Adrenal gland (tissue), 12 donors: Measurements from ENCODE around the gene CACNG5. TPM values are rescaled to one million over a fixed set of nuclear protein-coding genes. Genes with fewer than 3 reads are reported as not detected.
A peak's percentile ranks its signal among the peaks of the same experiment; 100 is the strongest.

Experiments used
- DNase-seq, 7 donors: peaks; one replicate each; pipeline ENCODE4 v3.0.0-alpha.2; 2019 to 2020
- H3K27ac ChIP-seq, 5 donors: fragments of 200-600 bp; sonication (generic) in 4 of 5; 1 replicate in 3 of 5; 2 replicates in 2 of 5; pipeline versions ENCODE4 v1.5.1 to v1.8.0; 2016 to 2020; ENCODE audit warnings: mild to moderate bottlenecking in 1 of 5
- H3K27me3 ChIP-seq: fragments of 200-600 bp; 2 replicates; pipeline ENCODE4 v1.8.0; 2021
- H3K36me3 ChIP-seq, 2 donors: fragments of 200-600 bp; replicated peaks in 1 of 2; 1 replicate in 1 of 2; 2 replicates in 1 of 2; pipeline versions ENCODE4 v1.5.1 to v1.8.0; 2018 to 2022
- H3K4me1 ChIP-seq, 2 donors: fragments of 200-600 bp; replicated peaks in 1 of 2; 1 replicate in 1 of 2; 2 replicates in 1 of 2; pipeline versions ENCODE4 v1.5.1 to v1.8.0; 2018 to 2021
- H3K4me3 ChIP-seq, 4 donors: fragments of 200-600 bp; sonication (generic) in 3 of 4; one replicate each; pipeline ENCODE4 v1.5.1; 2016 to 2018
- H3K9me3 ChIP-seq, 3 donors: fragments of 200-600 bp; sonication (generic) in 1 of 3; replicated peaks in 1 of 3; 1 replicate in 2 of 3; 2 replicates in 1 of 3; pipeline versions ENCODE4 v1.5.1 to v1.8.0; 2016 to 2021
- POLR2A ChIP-seq, 2 donors: fragments of 450-650 bp; IDR thresholded peaks; one replicate each; pipeline ENCODE4 v1.6.1; 2017; ENCODE audit warnings: antibody characterized with exemption in 2 of 2, mild to moderate bottlenecking in 2 of 2, moderate library complexity in 1 of 2
- WGBS, 4 donors: extraction: QIAGEN DNeasy Blood & Tissue Kit in 2 of 4; methylation state at CpG; one replicate each; pipeline versions ENCODE4 v1.1.5 to v1.1.7; 2013 to 2017; 5-methylcytosine and 5-hydroxymethylcytosine counted together
- intact Hi-C, 2 donors: fragments of 100-400 bp; cut with DNase I; formaldehyde crosslinking; loops; one replicate each; pipeline versions ENCODE4 v1.14.1 to v1.15.0; 2022 to 2023
- polyA plus RNA-seq, 3 donors: library from polyadenylated mRNA; stranded (reverse); fragments of 200-250 nt in 2 of 3; fragments of 350-450 nt in 1 of 3; fragmentation: Illumina TruSeq in 1 of 3; extraction: RNeasy Lipid Tissue Mini Kit (QIAGEN cat#74804) in 1 of 3; gene quantifications; one replicate each; pipeline ENCODE4 v1.2.3, GENCODE V29; 2013 to 2014
- total RNA-seq, 9 donors: library from RNA; depleted of rRNA in 4 of 9; stranded (reverse); fragments of >200 nt in 4 of 9; fragments of 120-200 nt in 1 of 9; fragmentation: NEBNext Ultra II Directional in 1 of 9; extraction: Animal tissue kit (Norgen Biotek cat#: 25700) in 1 of 9; gene quantifications; one replicate each; pipeline versions ENCODE4 v1.1.0 to v1.2.4, GENCODE V29; 2013 to 2023
- TF ChIP-seq, protein P1 (sequence below), 6 experiments: fragments of 450-650 bp in 4 of 6; fragments of 200-600 bp in 2 of 6; sonication (generic) in 1 of 6; IDR thresholded peaks; 1 replicate in 5 of 6; 2 replicates in 1 of 6; pipeline versions ENCODE4 v1.5.1 to v1.8.0; 2016 to 2021; ENCODE audit warnings: antibody characterized with exemption in 6 of 6, mild to moderate bottlenecking in 2 of 6, moderate library complexity in 1 of 6
- donor health status: healthy with polysubstance abuse.
- donor health status: Bipolar disorder and iron deficiency.
- donor health status: DM: yes; HTN: yes; CAD: no.
- donor health status: DM: no; HTN: no; CAD: no.
- donor health status: DM: no; HTN: no; CAD: no.
- donor health status: DM: yes; HTN: yes; CAD: no.

Gene CACNG5
- total and polyA plus RNA-seq, 12 donors, result not detected

DNA sequence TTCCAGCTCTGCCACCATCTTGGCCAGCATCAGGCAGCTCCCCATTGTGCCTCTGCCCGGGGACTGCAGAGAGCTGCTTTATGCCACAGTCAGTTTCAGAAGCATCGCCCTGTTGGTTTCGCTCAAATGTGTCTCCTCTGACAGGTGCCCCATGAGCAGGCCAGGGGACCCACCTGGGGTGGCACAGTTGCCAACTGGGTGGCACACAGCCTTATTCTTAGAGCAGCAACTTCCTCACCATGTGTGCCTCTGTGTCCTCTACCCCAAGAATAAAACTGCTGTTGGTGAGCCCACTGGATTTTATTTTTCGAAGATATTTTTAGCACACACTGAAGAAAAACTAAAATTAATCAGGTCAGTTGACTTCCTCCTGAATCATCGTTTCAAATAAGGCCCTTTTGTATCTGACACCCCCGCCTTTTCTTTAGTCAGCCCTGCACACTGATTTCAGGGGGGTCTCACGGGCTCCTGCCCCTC lies 44.9 kb upstream of the CACNG5 start:
- TF ChIP-seq, protein P1, sequence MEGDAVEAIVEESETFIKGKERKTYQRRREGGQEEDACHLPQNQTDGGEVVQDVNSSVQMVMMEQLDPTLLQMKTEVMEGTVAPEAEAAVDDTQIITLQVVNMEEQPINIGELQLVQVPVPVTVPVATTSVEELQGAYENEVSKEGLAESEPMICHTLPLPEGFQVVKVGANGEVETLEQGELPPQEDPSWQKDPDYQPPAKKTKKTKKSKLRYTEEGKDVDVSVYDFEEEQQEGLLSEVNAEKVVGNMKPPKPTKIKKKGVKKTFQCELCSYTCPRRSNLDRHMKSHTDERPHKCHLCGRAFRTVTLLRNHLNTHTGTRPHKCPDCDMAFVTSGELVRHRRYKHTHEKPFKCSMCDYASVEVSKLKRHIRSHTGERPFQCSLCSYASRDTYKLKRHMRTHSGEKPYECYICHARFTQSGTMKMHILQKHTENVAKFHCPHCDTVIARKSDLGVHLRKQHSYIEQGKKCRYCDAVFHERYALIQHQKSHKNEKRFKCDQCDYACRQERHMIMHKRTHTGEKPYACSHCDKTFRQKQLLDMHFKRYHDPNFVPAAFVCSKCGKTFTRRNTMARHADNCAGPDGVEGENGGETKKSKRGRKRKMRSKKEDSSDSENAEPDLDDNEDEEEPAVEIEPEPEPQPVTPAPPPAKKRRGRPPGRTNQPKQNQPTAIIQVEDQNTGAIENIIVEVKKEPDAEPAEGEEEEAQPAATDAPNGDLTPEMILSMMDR (IDR thresholded peaks at IDR 0.05), result no peak
- no peak for TF ChIP-seq POLR2A (IDR thresholded peaks at IDR 0.05)
- intact Hi-C loops, result no loop called here

DNA sequence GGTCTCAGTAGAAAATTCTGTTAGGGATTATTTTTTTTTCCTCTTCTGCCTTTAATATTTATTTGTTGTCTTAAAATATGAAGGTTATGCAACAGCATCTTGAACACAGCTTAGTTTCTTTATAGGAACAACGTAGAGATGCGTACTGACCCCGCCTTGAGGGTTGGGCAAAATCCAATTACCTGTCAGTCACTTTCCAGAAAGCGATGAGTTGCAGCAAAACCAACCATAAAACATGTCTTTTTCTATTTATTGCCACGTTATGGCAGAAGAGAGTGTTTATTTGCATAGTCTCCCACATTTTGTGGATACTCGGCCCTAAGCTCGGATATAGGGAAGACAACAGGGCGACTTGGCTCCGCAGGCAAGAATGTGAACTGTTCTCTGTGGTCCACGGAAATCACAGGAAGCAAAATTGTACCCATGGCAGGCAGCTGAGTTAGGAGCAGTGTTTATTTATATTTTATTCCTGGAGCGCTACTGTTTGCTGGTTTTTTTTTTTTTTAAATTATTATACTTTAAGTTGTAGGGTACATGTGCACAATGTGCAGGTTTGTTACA lies 44.3 kb upstream of the CACNG5 start:
- DNase-seq, result no peak
- Histone ChIP-seq H3K9me3 (no peaks in the 10 kb centered on the region), H3K4me3 (no peak overlapping the region), H3K36me3 (peaks cover 0 to 9% of the 10 kb centered on the region in 2 donors), H3K4me1 (peaks cover 12 to 36% of the 10 kb centered on the region in 2 donors), H3K27ac (peak overlapping the region in 3 of 5 donors; percentile 43 to 85 (median 78)), H3K27me3 (no peaks in the 10 kb centered on the region)
- intact Hi-C loops, result no loop called here
- 66 to 77% (median 68%) methylated on average over 11 of the region's 11 CpGs for WGBS, 4 donors
- TF ChIP-seq, protein P1 (IDR thresholded peaks at IDR 0.05), result no peak
- TF ChIP-seq POLR2A (IDR thresholded peaks at IDR 0.05), result no peak

More for the DNA sequence above, 44.9 kb upstream of the CACNG5 start:
- 22 to 54% (median 50%) methylated on average over 4 to 7 of the region's 7 CpGs for WGBS, 4 donors
- peaks cover 12 to 36% of the 10 kb centered on the region in 2 donors for H3K4me1 ChIP-seq
- peak overlapping the region in 3 of 5 donors; percentile 43 to 78 (median 55) for H3K27ac ChIP-seq
- DNase-seq, result no peak
- no peak overlapping the region for H3K4me3 ChIP-seq
- H3K36me3 ChIP-seq, result peaks cover 0 to 10% of the 10 kb centered on the region in 2 donors
- H3K27me3 ChIP-seq, result no peaks in the 10 kb centered on the region
- no peaks in the 10 kb centered on the region for H3K9me3 ChIP-seq

DNA sequence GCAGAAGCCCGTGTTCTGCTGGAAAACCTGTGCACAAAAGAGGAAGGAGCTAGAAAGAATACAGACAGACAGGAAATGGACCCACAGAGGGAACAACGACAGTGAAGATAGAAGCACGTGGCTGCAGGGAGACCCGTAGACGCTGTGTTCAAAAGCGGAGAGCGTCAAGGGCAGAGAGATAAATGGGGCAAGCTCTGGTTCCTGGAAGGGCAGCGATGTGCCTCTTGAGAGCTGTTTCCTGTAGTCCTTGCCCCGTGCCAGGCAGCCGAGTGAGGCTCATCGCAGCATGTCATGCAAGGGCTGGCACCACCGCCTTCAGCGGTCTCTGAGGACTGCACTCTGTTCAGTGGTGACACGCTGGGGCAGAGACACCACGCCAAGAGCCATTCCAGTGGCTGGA lies 43.6 kb upstream of the CACNG5 start:
- H3K27ac ChIP-seq, result peak overlapping the region in 4 of 5 donors; percentile 25 to 85 (median 66)
- TF ChIP-seq POLR2A (IDR thresholded peaks at IDR 0.05), result peak in 1 of 2 donors; percentile 21
- TF ChIP-seq, protein P1 (IDR thresholded peaks at IDR 0.05), result no peak
- H3K4me3 ChIP-seq, result peak overlapping the region in 1 of 4 donors; percentile 23
- no peaks in the 10 kb centered on the region for H3K27me3 ChIP-seq
- H3K9me3 ChIP-seq, result no peaks in the 10 kb centered on the region
- peak; percentile 31 to 88 (median 83) for DNase-seq
- WGBS, 4 donors, result 28 to 40% (median 30%) methylated on average over 15 of the region's 15 CpGs
- H3K36me3 ChIP-seq, result peaks cover 0 to 14% of the 10 kb centered on the region in 2 donors
- H3K4me1 ChIP-seq, result peaks cover 12 to 36% of the 10 kb centered on the region in 2 donors
- intact Hi-C loops, result no loop called here

DNA sequence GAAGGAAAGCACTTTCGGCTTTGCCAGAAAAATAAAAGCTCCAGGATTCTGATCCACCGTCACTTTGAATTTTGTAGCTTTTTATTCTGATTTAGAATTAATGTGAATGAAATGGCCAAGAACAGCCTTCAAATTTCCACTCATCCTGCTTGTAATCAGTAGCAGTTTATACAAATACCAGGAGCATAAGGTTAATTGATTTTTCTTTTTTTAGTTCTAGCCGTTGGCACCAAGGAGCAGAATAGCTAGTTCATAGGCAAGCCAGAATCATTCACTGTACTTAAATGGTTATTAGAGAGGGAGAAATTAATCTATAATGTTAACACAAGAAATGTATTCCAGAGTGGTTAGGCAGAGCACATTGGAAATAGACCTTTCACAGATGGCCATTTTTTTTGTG lies 41.1 kb upstream of the CACNG5 start:
- WGBS, 4 donors, result 91 to 96% (median 95%) methylated on average over 3 of the region's 3 CpGs
- DNase-seq, result no peak
- Histone ChIP-seq H3K27me3 (no peaks in the 10 kb centered on the region), H3K4me1 (peaks cover 12 to 36% of the 10 kb centered on the region in 2 donors), H3K4me3 (no peak overlapping the region), H3K36me3 (peaks cover 0 to 11% of the 10 kb centered on the region in 2 donors), H3K9me3 (no peaks in the 10 kb centered on the region), H3K27ac (no peak overlapping the region)
- intact Hi-C loops, result no loop called here
- TF ChIP-seq, protein P1 (IDR thresholded peaks at IDR 0.05), result no peak
- no peak for TF ChIP-seq POLR2A (IDR thresholded peaks at IDR 0.05)
